SU-DHL-6 (cell line): ENCODE measurements around the gene NPSR1.

ENCODE experiments used
- H2AFZ ChIP-seq: fragments of 200-600 bp; sonication (generic); 2 replicates; pipeline ENCODE4 v1.6.1; 2014; ENCODE audit warnings: low read depth, mild to moderate bottlenecking, moderate library complexity, mixed read lengths, antibody characterized with exemption, low read length; ENCODE audit not compliant: severe bottlenecking
- H3F3A ChIP-seq: fragments of 200-600 bp; shearing (Covaris generic); 2 replicates; pipeline ENCODE4 v1.6.0; 2016; ENCODE audit warnings: antibody characterized with exemption, mild to moderate bottlenecking; ENCODE audit not compliant: insufficient read depth
- H3K27ac ChIP-seq: fragments of 200-600 bp; sonication (generic); 2 replicates; pipeline ENCODE4 v1.5.1; 2016; ENCODE audit warnings: low read depth, mild to moderate bottlenecking, low read length, moderate library complexity, mixed read lengths
- H3K27me3 ChIP-seq: fragments of 200-600 bp; sonication (generic), shearing (Covaris generic); 2 replicates; pipeline ENCODE4 v1.6.0; 2014; ENCODE audit warnings: mild to moderate bottlenecking, low read length
- H3K36me3 ChIP-seq: fragments of 200-600 bp; sonication (generic); 2 replicates; pipeline ENCODE4 v1.6.1; 2014; ENCODE audit warnings: mild to moderate bottlenecking, low read length, mixed read lengths
- H3K4me2 ChIP-seq: fragments of 300-600, 200-600 bp; shearing (Covaris generic), sonication (generic); 2 replicates; pipeline ENCODE4 v1.6.0; 2014; ENCODE audit warnings: low read length, low read depth, mild to moderate bottlenecking; ENCODE audit not compliant: poor library complexity, severe bottlenecking
- H3K4me3 ChIP-seq: fragments of 200-600 bp; sonication (generic); 2 replicates; pipeline ENCODE4 v1.5.1; 2014; ENCODE audit warnings: antibody characterized with exemption, low read length, mild to moderate bottlenecking, mixed read lengths; ENCODE audit not compliant: insufficient read depth, poor library complexity, severe bottlenecking
- H3K79me2 ChIP-seq: fragments of 200-600 bp; sonication (generic); 2 replicates; pipeline ENCODE4 v1.6.1; 2014; ENCODE audit warnings: mild to moderate bottlenecking, low read length, moderate library complexity; ENCODE audit not compliant: insufficient read depth
- H3K9ac ChIP-seq: fragments of 200-600 bp; sonication (generic); 2 replicates; pipeline ENCODE4 v1.7.0; 2014; ENCODE audit warnings: mild to moderate bottlenecking, low read length
- H3K9me2 ChIP-seq: fragments of 200-600 bp; sonication (generic); replicated peaks from 2 replicates; pipeline ENCODE4 v1.6.1; 2014; ENCODE audit warnings: low read length; ENCODE audit not compliant: insufficient read depth
- H3K9me3 ChIP-seq: fragments of 200-600 bp; sonication (generic); 2 replicates; pipeline ENCODE4 v1.6.1; 2014; ENCODE audit warnings: low read length, mixed read lengths; ENCODE audit not compliant: insufficient read depth
- H4K20me1 ChIP-seq: fragments of 200-600 bp; sonication (generic); 2 replicates; pipeline ENCODE4 v1.6.1; 2014; ENCODE audit warnings: low read depth, mild to moderate bottlenecking, antibody characterized with exemption, low read length, moderate library complexity, mixed read lengths
- CTCF ChIP-seq: fragments of 200-600 bp; sonication (generic); IDR thresholded peaks from one replicate; pipeline ENCODE4 v1.5.1; 2017; ENCODE audit warnings: antibody characterized with exemption, mild to moderate bottlenecking, low read length, moderate library complexity; ENCODE audit not compliant: insufficient read depth, poor library complexity, severe bottlenecking
- EZH2phosphoT487 ChIP-seq: fragments of 200-600 bp; sonication (generic), shearing (Covaris generic); conservative IDR thresholded peaks from 2 replicates; pipeline ENCODE4 v1.6.1; 2018; ENCODE audit warnings: mild to moderate bottlenecking, antibody characterized with exemption, low read length, moderate library complexity, mixed read lengths

NPSR1 gene

GRCh38 chr7:34723338-34723737, 65.3 kb downstream of the NPSR1 start:
- H3K4me3 ChIP-seq: no peak overlapping the region
- H4K20me1 ChIP-seq: no peaks in the 10 kb centered on the region
- H3K4me2 ChIP-seq: no peak overlapping the region
- no peaks in the 10 kb centered on the region for H3K36me3 ChIP-seq
- H3F3A ChIP-seq: no peaks in the 10 kb centered on the region
- no peak overlapping the region for H2AFZ ChIP-seq
- H3K27me3 ChIP-seq: no peaks in the 10 kb centered on the region
- no peaks in the 10 kb centered on the region for H3K9me2 ChIP-seq
- no peaks in the 10 kb centered on the region for H3K9me3 ChIP-seq
- H3K27ac ChIP-seq: no peak overlapping the region
- H3K9ac ChIP-seq: no peak overlapping the region
- no peak for TF ChIP-seq CTCF
- TF ChIP-seq EZH2phosphoT487: no peak
- no peaks in the 10 kb centered on the region for H3K79me2 ChIP-seq

GRCh38 chr7:34723866-34724490, 66.0 kb downstream of the NPSR1 start:
- no peaks in the 10 kb centered on the region for H3K9me3 ChIP-seq
- H3K27me3 ChIP-seq: no peaks in the 10 kb centered on the region
- TF ChIP-seq EZH2phosphoT487 (no peak), CTCF (no peak)
- no peak overlapping the region for H3K4me3 ChIP-seq
- H3F3A ChIP-seq: no peaks in the 10 kb centered on the region
- no peaks in the 10 kb centered on the region for H3K36me3 ChIP-seq
- H3K79me2 ChIP-seq: no peaks in the 10 kb centered on the region
- no peak overlapping the region for H3K27ac ChIP-seq
- no peaks in the 10 kb centered on the region for H4K20me1 ChIP-seq
- H3K9me2 ChIP-seq: no peaks in the 10 kb centered on the region
- H3K9ac ChIP-seq: no peak overlapping the region
- H2AFZ ChIP-seq: no peak overlapping the region
- no peak overlapping the region for H3K4me2 ChIP-seq

GRCh38 chr7:34726221-34726620, 68.2 kb downstream of the NPSR1 start:
- TF ChIP-seq EZH2phosphoT487 (no peak), CTCF (no peak)
- no peaks in the 10 kb centered on the region for H3K9me3 ChIP-seq

More at GRCh38 chr7:34726221-34726620, 68.2 kb downstream of the NPSR1 start:
- Histone ChIP-seq H3K36me3 (no peaks in the 10 kb centered on the region), H3K79me2 (no peaks in the 10 kb centered on the region), H3K4me3 (no peak overlapping the region), H3F3A (no peaks in the 10 kb centered on the region), H4K20me1 (no peaks in the 10 kb centered on the region), H3K9ac (no peak overlapping the region), H3K4me2 (no peak overlapping the region), H3K27ac (no peak overlapping the region), H3K9me2 (no peaks in the 10 kb centered on the region), H3K27me3 (no peaks in the 10 kb centered on the region), H2AFZ (no peak overlapping the region)
